ENCODE results near the gene COG5. TPM values are rescaled to one million over a fixed set of nuclear protein-coding genes. Genes with fewer than 3 reads are reported as not detected.

The COG5 gene
- total RNA-seq, 1 experiment from 2014 or later, result 32.2 TPM

DNA sequence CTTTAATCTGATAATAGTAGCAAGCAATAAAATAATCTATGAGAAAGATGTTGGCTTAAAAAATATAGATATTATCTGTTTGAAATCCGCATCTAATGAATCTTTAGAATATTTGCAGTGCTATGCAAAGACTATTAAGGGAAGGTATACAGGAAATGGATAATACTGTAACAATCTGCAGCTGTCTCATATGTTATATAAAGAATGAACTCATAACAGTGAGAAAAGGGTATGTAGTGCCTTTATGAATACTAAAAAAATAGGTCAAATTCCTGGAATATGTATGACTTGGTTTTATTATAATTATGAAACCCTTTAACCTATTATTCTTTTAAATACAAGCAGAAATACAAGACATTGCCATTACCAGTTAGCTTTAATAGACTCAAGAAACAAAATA is 198.9 kb downstream of the COG5 start:
- TF ChIP-seq EZH2 (IDR thresholded peaks at IDR 0.05; ENCODE audit: borderline replicate concordance, low read depth, low read length, poor library complexity, severe bottlenecking), result no peak
- TF ChIP-seq, protein P1, sequence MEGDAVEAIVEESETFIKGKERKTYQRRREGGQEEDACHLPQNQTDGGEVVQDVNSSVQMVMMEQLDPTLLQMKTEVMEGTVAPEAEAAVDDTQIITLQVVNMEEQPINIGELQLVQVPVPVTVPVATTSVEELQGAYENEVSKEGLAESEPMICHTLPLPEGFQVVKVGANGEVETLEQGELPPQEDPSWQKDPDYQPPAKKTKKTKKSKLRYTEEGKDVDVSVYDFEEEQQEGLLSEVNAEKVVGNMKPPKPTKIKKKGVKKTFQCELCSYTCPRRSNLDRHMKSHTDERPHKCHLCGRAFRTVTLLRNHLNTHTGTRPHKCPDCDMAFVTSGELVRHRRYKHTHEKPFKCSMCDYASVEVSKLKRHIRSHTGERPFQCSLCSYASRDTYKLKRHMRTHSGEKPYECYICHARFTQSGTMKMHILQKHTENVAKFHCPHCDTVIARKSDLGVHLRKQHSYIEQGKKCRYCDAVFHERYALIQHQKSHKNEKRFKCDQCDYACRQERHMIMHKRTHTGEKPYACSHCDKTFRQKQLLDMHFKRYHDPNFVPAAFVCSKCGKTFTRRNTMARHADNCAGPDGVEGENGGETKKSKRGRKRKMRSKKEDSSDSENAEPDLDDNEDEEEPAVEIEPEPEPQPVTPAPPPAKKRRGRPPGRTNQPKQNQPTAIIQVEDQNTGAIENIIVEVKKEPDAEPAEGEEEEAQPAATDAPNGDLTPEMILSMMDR (conservative IDR thresholded peaks at IDR 0.05; ENCODE audit: low read depth, low read length), result no peak
- H3K4me3 ChIP-seq (ENCODE audit: low read depth, low read length, poor library complexity, severe bottlenecking), result no peak overlapping the region
- ChIA-PET CTCF (no interaction called here), POLR2A (ENCODE audit: low non-redundant PET) (no interaction called here)
- DNase-seq (ENCODE audit: low spot score), result no peak
- H3K4me1 ChIP-seq (ENCODE audit: insufficient read depth, low read length, poor library complexity, severe bottlenecking), result no peaks in the 10 kb centered on the region
- no peaks in the 10 kb centered on the region for H3K27me3 ChIP-seq (replicated peaks; ENCODE audit: insufficient read depth, low read depth, low read length, poor library complexity)
- no TSS peak for BruUV-seq (replicated peaks)
- H3K9me3 ChIP-seq (ENCODE audit: low read depth, low read length, poor library complexity, severe bottlenecking), result peaks cover 6% of the 10 kb centered on the region
- intact Hi-C loops (cut with micrococcal nuclease; ENCODE audit: unreplicated experiment), result no loop called here
- no peak overlapping the region for H3K27ac ChIP-seq (ENCODE audit: low read depth, low read length, poor library complexity, severe bottlenecking)
- peaks cover 3% of the 10 kb centered on the region for H3K36me3 ChIP-seq (ENCODE audit: insufficient read depth, low read length, poor library complexity, severe bottlenecking)

DNA sequence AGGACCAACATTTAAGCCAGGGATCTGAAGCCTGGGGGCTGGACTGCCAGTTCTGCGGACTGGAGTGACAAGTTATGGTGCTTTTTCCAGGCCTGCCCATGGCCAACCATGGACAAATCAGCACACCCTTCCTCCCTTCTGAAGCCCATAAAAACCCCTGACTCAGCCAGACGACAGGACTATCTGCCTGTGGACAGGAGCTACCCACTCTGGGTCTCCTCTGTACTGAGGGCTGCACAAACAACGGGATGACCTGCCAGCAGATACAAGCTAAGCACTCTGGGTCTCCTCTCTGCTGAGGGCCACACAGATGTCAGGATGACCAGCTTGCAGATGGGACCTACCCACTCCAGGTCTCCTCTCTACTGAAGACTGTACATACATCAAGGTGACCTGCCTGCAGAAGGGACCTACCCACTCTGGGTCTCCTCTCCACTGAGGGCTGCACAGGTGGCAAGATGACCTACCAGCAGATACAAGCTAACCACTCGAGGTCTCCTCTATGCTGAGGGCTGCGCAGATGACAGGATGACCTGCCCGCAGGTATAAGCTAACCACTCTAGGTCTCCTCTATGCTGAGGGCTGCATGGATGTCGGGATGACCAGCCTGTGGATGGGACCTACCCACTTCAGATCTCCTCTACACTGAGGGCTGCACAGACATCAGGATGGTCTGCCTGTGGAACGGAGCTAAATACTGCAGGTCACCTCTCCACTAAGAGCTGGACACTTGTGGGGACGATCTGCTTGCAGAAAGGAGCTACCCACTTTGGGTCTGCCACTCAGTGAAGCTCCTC is 204.0 kb downstream of the COG5 start:
- BruUV-seq (replicated peaks), result no TSS peak
- H3K4me3 ChIP-seq (ENCODE audit: low read depth, low read length, poor library complexity, severe bottlenecking), result no peak overlapping the region
- CTCF ChIA-PET, result no interaction called here

GRCh38 chr7:107355616-107356015 is 208.1 kb downstream of the COG5 start:
- intact Hi-C loops (cut with micrococcal nuclease; ENCODE audit: unreplicated experiment), result no loop called here
- peaks cover 8% of the 10 kb centered on the region for H3K9me3 ChIP-seq (ENCODE audit: low read depth, low read length, poor library complexity, severe bottlenecking)
- TF ChIP-seq, protein P1 (conservative IDR thresholded peaks at IDR 0.05; ENCODE audit: low read depth, low read length), result no peak
- no peak for TF ChIP-seq EZH2 (IDR thresholded peaks at IDR 0.05; ENCODE audit: borderline replicate concordance, low read depth, low read length, poor library complexity, severe bottlenecking)
- no peak overlapping the region for H3K4me3 ChIP-seq (ENCODE audit: low read depth, low read length, poor library complexity, severe bottlenecking)
- no peak for DNase-seq (ENCODE audit: low spot score)
- no peak overlapping the region for H3K27ac ChIP-seq (ENCODE audit: low read depth, low read length, poor library complexity, severe bottlenecking)
- BruUV-seq (replicated peaks), result no TSS peak
- CTCF ChIA-PET, result no interaction called here
- H3K36me3 ChIP-seq (ENCODE audit: insufficient read depth, low read length, poor library complexity, severe bottlenecking), result peaks cover 4% of the 10 kb centered on the region
- no peaks in the 10 kb centered on the region for H3K27me3 ChIP-seq (replicated peaks; ENCODE audit: insufficient read depth, low read depth, low read length, poor library complexity)
- POLR2A ChIA-PET (ENCODE audit: low non-redundant PET), result no interaction called here
- no peaks in the 10 kb centered on the region for H3K4me1 ChIP-seq (ENCODE audit: insufficient read depth, low read length, poor library complexity, severe bottlenecking)

More for the DNA sequence above, 204.0 kb downstream of the COG5 start:
- POLR2A ChIA-PET (ENCODE audit: low non-redundant PET), result no interaction called here
- no peaks in the 10 kb centered on the region for H3K4me1 ChIP-seq (ENCODE audit: insufficient read depth, low read length, poor library complexity, severe bottlenecking)
- H3K9me3 ChIP-seq (ENCODE audit: low read depth, low read length, poor library complexity, severe bottlenecking), result peaks cover 8% of the 10 kb centered on the region
- no peaks in the 10 kb centered on the region for H3K27me3 ChIP-seq (replicated peaks; ENCODE audit: insufficient read depth, low read depth, low read length, poor library complexity)
- H3K27ac ChIP-seq (ENCODE audit: low read depth, low read length, poor library complexity, severe bottlenecking), result no peak overlapping the region
- intact Hi-C loops (cut with micrococcal nuclease; ENCODE audit: unreplicated experiment), result no loop called here
- no peak for DNase-seq (ENCODE audit: low spot score)
- TF ChIP-seq, protein P1 (conservative IDR thresholded peaks at IDR 0.05; ENCODE audit: low read depth, low read length), result no peak
- no peak for TF ChIP-seq EZH2 (IDR thresholded peaks at IDR 0.05; ENCODE audit: borderline replicate concordance, low read depth, low read length, poor library complexity, severe bottlenecking)
- H3K36me3 ChIP-seq (ENCODE audit: insufficient read depth, low read length, poor library complexity, severe bottlenecking), result peaks cover 4% of the 10 kb centered on the region
